Stimulated activated CD8-positive, alpha-beta memory T cell treated with anti-CD3 and anti-CD28 coated beads, Interleukin-12 subunit alpha, Interleukin-12 subunit beta, amount 100 ng/mL, for 1 hour (primary cell): ENCODE measurements around the gene CEL.
"Not testable (repeated sequence)": the region's sequence is repeated elsewhere in the genome, so short reads cannot be mapped to it uniquely, and the experiment has no call there.

Experiments used
- DNase-seq: peaks from one replicate; pipeline ENCODE4 v3.0.0-alpha.2; 2020; ENCODE audit warnings: low read depth

Gene CEL

GRCh38 chr9:133061764-133062145 lies at the start of gene CEL:
TSS of gene CEL (plus strand) at chr9:133061981. CDS start at chr9:133062003, 22 bp downstream.
- not testable (repeated sequence) for DNase-seq

- DNase-seq: no peak
Measured at GRCh38 chr9:133014696-133015095, 47.1 kb upstream of the CEL start.

- DNase-seq: no peak
Measured at GRCh38 chr9:133023117-133023890, 38.5 kb upstream of the CEL start.

GRCh38 chr9:133026426-133026825 lies 35.4 kb upstream of the CEL start:
- no peak for DNase-seq

GRCh38 chr9:133027134-133027533 lies 34.6 kb upstream of the CEL start:
- DNase-seq: no peak

GRCh38 chr9:133028221-133028620 lies 33.6 kb upstream of the CEL start:
- DNase-seq: no peak

GRCh38 chr9:133029994-133030316 lies 31.8 kb upstream of the CEL start:
- DNase-seq: no peak

- peak; percentile 82 for DNase-seq
Measured at GRCh38 chr9:133030317-133031129, 31.3 kb upstream of the CEL start, which contains the start of gene GTF3C5. TSS of gene GTF3C5 (plus strand) at chr9:133030997. CDS start at chr9:133031012, 15 bp downstream.

GRCh38 chr9:133031130-133031422 lies 30.7 kb upstream of the CEL start:
- DNase-seq: no peak

GRCh38 chr9:133031496-133031911 lies 30.3 kb upstream of the CEL start:
- no peak for DNase-seq

- DNase-seq: no peak
Measured at GRCh38 chr9:133032171-133032570, 29.6 kb upstream of the CEL start.

GRCh38 chr9:133035669-133036068 lies 26.1 kb upstream of the CEL start:
- DNase-seq: no peak

GRCh38 chr9:133037775-133038515 lies 23.8 kb upstream of the CEL start:
- no peak for DNase-seq

- not testable (repeated sequence) for DNase-seq
Measured at GRCh38 chr9:133040892-133041479, 20.8 kb upstream of the CEL start.

- no peak for DNase-seq
Measured at GRCh38 chr9:133041958-133042357, 19.8 kb upstream of the CEL start.

GRCh38 chr9:133042676-133043075 lies 19.1 kb upstream of the CEL start:
- no peak for DNase-seq

- no peak for DNase-seq
Measured at GRCh38 chr9:133043449-133044035, 18.2 kb upstream of the CEL start.

GRCh38 chr9:133044125-133044524 lies 17.7 kb upstream of the CEL start:
- DNase-seq: no peak

GRCh38 chr9:133044661-133045060 lies 17.1 kb upstream of the CEL start:
- no peak for DNase-seq

- no peak for DNase-seq
Measured at GRCh38 chr9:133045132-133045531, 16.6 kb upstream of the CEL start.

GRCh38 chr9:133046196-133046899 lies 15.4 kb upstream of the CEL start:
- DNase-seq: no peak
